Jurkat, Clone E6-1 (cell line): Measurements from ENCODE around the gene RAB27B.

ENCODE experiments used
- DNase-seq: peaks from one replicate; pipeline ENCODE4 v3.0.0-alpha.2; 2011; ENCODE audit warnings: low read depth, low spot score
- H3K4me3 ChIP-seq: 2 replicates; pipeline ENCODE4 v1.5.1; 2011; ENCODE audit warnings: mild to moderate bottlenecking, low read length, control low read depth, moderate library complexity

RAB27B gene

DNA sequence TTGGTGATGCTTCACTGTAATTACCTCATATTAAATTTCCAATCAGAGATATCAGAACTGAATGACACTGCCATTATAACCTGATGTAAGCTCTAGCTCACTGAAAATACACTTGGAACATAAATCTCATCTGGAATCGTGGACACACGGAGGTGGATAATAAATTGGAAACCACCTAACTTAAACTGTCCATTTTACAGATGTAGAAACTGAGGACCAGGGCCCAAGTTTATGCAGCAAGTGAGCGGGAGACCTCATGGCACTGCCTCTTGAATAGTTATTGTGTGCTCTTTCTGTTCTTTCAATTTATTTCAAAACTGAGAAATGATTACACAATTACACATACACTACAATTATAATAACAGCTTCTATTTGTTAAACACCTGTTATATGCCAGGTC, 110.2 kb downstream of the RAB27B start:
- no peak overlapping the region for H3K4me3 ChIP-seq
- no peak for DNase-seq

DNA sequence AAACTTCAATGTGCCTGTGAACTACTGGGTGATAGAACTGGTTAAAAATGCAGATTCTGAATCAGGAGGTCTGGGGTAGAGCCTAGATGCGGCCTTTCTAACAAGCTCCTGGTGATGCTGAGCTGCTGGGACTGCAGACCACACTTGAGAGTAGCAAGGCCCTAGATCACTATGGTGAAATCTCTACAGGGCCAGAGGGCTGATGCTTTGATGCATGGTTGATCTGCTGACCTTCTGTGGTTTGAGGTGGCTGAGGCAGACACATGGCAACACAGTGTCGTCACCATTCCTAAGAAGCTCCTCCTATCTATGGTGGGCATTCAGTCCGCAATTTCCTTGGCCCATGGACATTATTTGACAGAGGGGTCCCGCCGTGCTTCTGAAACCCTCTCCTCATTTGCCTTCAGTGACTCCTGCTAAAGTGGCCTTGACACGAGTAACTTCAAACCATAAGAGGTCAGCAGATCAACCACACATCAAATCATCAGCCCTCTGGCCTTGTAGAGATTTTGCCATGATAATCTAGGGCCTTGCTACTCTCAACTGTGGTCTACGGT, 111.2 kb downstream of the RAB27B start:
- no peak overlapping the region for H3K4me3 ChIP-seq
- DNase-seq: no peak

DNA sequence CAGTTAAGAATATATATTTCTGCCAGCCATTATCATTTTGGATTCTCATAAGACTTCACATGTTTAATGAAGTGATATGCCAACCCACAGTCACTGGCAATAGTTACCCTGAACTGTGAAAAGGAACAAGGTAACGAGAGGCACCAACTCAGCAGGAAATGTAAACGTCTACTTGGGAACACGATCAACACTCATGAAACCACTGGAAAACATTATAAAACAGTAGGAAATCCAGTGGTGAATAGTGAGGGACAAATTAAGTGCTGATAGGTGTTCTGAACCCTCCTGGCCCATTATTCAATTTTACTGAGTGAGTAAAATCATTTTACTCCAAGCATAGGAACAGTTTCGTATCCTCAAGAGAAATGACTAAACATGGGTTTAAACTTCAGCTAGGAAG, 113.9 kb downstream of the RAB27B start:
- no peak for DNase-seq
- H3K4me3 ChIP-seq: no peak overlapping the region

DNA sequence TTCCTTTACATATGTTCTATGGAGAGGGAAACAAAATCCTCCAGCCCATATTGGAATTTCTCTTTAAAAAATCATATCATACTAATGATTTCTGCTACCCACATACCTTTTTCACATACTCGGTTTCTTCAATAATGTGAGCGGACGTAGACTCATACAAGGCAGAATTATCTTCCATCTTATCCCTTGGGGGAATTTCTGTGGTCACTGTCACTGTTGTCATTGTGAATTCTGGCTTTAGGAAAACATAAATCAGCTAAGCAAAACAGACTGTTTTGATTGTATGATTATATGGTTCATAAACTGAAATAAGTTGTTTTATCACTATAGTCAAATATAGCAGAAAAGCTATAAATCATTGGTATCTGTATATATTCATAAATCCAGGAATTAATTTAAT, 114.3 kb downstream of the RAB27B start:
- DNase-seq: no peak
- no peak overlapping the region for H3K4me3 ChIP-seq
